IMR-90 (cell line): Measurements from ENCODE around the gene CYSLTR2. TPM values are rescaled to one million over a fixed set of nuclear protein-coding genes. Genes with fewer than 3 reads are reported as not detected.

Source experiments
- ATAC-seq: fragments of 200-7000 bp; cut with Tn5 transposase; 2 replicates; pipeline ENCODE4 v1.9.1; 2020; ENCODE audit warnings: low read depth, mild to moderate bottlenecking, moderate library complexity
- BruUV-seq: library from RNA; stranded (reverse); fragments of 400-500 nt; replicated peaks from 2 replicates; lab custom pipeline; 2021; lab: Mats Ljungman, UMichigan
- CTCF ChIA-PET: fragments of 300-600 bp; formaldehyde crosslinking; extraction: SDS; loops from one replicate; lab custom pipeline; 2021; ENCODE audit warnings: antibody characterized with exemption; lab: Yijun Ruan, JAX
- POLR2A ChIA-PET: fragments of 300-600 bp; sonication (Branson Sonifier 250); formaldehyde crosslinking; loops from one replicate; lab custom pipeline; 2022; ENCODE audit warnings: antibody characterized with exemption; ENCODE audit not compliant: unreplicated experiment; lab: Charles Lee
- DNase-seq: peaks from one replicate; pipeline ENCODE4 v3.0.0; 2013
- H2AFZ ChIP-seq: replicated peaks from 2 replicates; pipeline ENCODE3; 2013; ENCODE audit warnings: low read length, mild to moderate bottlenecking; ENCODE audit not compliant: poor library complexity
- H2AK5ac ChIP-seq: 2 replicates; pipeline ENCODE4 v1.6.1; 2013; ENCODE audit warnings: low read depth, low read length, inconsistent platforms
- H2AK9ac ChIP-seq: replicated peaks from 2 replicates; pipeline ENCODE3; 2013; ENCODE audit warnings: mild to moderate bottlenecking, low read depth, low read length, moderate library complexity; ENCODE audit not compliant: poor library complexity
- H2BK120ac ChIP-seq: 2 replicates; pipeline ENCODE4 v1.6.1; 2013; ENCODE audit warnings: low read depth, low read length, inconsistent platforms
- H2BK15ac ChIP-seq: 3 replicates; pipeline ENCODE4 v1.6.1; 2013; ENCODE audit warnings: low read depth, low read length, inconsistent platforms
- H2BK20ac ChIP-seq: 2 replicates; pipeline ENCODE4 v1.6.1; 2013; ENCODE audit warnings: low read depth, mild to moderate bottlenecking, inconsistent platforms, low read length, moderate library complexity
- H2BK5ac ChIP-seq: 2 replicates; pipeline ENCODE4 v1.6.1; 2013; ENCODE audit warnings: mild to moderate bottlenecking, low read depth, low read length, inconsistent platforms; ENCODE audit not compliant: poor library complexity, severe bottlenecking
- H3K14ac ChIP-seq: replicated peaks from 2 replicates; pipeline ENCODE4 v1.6.1; 2013; ENCODE audit warnings: low read depth, low read length, inconsistent platforms
- H3K18ac ChIP-seq: 2 replicates; pipeline ENCODE4 v1.6.1; 2013; ENCODE audit warnings: low read depth, low read length, control low read depth
- H3K23ac ChIP-seq: 2 replicates; pipeline ENCODE4 v1.6.1; 2013; ENCODE audit warnings: low read depth, low read length, inconsistent platforms
- H3K27ac ChIP-seq: 2 replicates; pipeline ENCODE4 v1.5.1; 2013; ENCODE audit warnings: mild to moderate bottlenecking, control low read depth, low read length; ENCODE audit not compliant: insufficient read depth
- H3K27me3 ChIP-seq: 2 replicates; pipeline ENCODE4 v1.6.1; 2013; ENCODE audit warnings: low read length; ENCODE audit not compliant: control insufficient read depth, insufficient read depth
- H3K36me3 ChIP-seq: 2 replicates; pipeline ENCODE4 v1.6.1; 2013; ENCODE audit warnings: low read length, mixed read lengths; ENCODE audit not compliant: control insufficient read depth, insufficient read depth
- H3K4ac ChIP-seq: 2 replicates; pipeline ENCODE4 v1.6.1; 2013; ENCODE audit warnings: low read depth, low read length, inconsistent platforms
- H3K4me1 ChIP-seq: 2 replicates; pipeline ENCODE4 v1.6.1; 2013; ENCODE audit warnings: low read length, mixed read lengths; ENCODE audit not compliant: control insufficient read depth, insufficient read depth
- H3K4me2 ChIP-seq: 2 replicates; pipeline ENCODE4 v1.6.1; 2013; ENCODE audit warnings: low read depth, mild to moderate bottlenecking, control low read depth, low read length, moderate library complexity
- H3K4me3 ChIP-seq: 2 replicates; pipeline ENCODE4 v1.5.1; 2013; ENCODE audit warnings: low read depth, mild to moderate bottlenecking, control low read depth, low read length, moderate library complexity; ENCODE audit not compliant: insufficient read depth
- H3K56ac ChIP-seq: 2 replicates; pipeline ENCODE4 v1.6.1; 2013; ENCODE audit warnings: low read length, inconsistent platforms; ENCODE audit not compliant: insufficient read depth; ENCODE audit errors: extremely low read depth
- H3K79me1 ChIP-seq, 2 experiments: 2 replicates each; pipeline ENCODE4 v1.6.1; 2013; ENCODE audit warnings: low read length in 2 of 2, inconsistent platforms in 1 of 2, low read depth in 1 of 2
- H3K9ac ChIP-seq: 2 replicates; pipeline ENCODE4 v1.6.1; 2013; ENCODE audit warnings: low read depth, low read length, control low read depth
- H3K9me1 ChIP-seq: 2 replicates; pipeline ENCODE4 v1.6.1; 2013; ENCODE audit warnings: low read length, inconsistent platforms; ENCODE audit not compliant: insufficient read depth
- H3K9me3 ChIP-seq: 2 replicates; pipeline ENCODE4 v1.6.1; 2013; ENCODE audit warnings: low read length; ENCODE audit not compliant: control insufficient read depth, insufficient read depth
- H4K20me1 ChIP-seq: 2 replicates; pipeline ENCODE4 v1.6.1; 2013; ENCODE audit warnings: low read length, inconsistent platforms; ENCODE audit not compliant: insufficient read depth
- H4K5ac ChIP-seq: 2 replicates; pipeline ENCODE4 v1.6.1; 2013; ENCODE audit warnings: mild to moderate bottlenecking, low read depth, low read length, control low read depth
- H4K8ac ChIP-seq, 2 experiments: 2 replicates each; pipeline ENCODE4 v1.6.1; 2013; ENCODE audit warnings: low read depth in 2 of 2, low read length in 2 of 2, control low read depth in 1 of 2, inconsistent platforms in 1 of 2
- H4K91ac ChIP-seq: 2 replicates; pipeline ENCODE4 v1.6.1; 2013; ENCODE audit warnings: low read depth, low read length, inconsistent platforms; ENCODE audit not compliant: insufficient read depth
- BHLHE40 ChIP-seq: fragments of 150-350 bp; IDR thresholded peaks from 2 replicates; pipeline ENCODE4 v1.6.1; 2016; ENCODE audit warnings: mild to moderate bottlenecking, low read depth, low read length
- CEBPB ChIP-seq: IDR thresholded peaks from 2 replicates; pipeline ENCODE4 v1.6.1; 2012; ENCODE audit warnings: low read depth, low read length, improper control_type of control experiment
- CHD1 ChIP-seq: IDR thresholded peaks from 2 replicates; pipeline ENCODE4 v1.6.1; 2012; ENCODE audit warnings: low read depth, low read length, improper control_type of control experiment
- CTCF ChIP-seq: conservative IDR thresholded peaks from 2 replicates; pipeline ENCODE4 v1.5.1; 2012; ENCODE audit warnings: mild to moderate bottlenecking, low read depth, low read length, improper control_type of control experiment
- FOS ChIP-seq: fragments of 150-350 bp; IDR thresholded peaks from 2 replicates; pipeline ENCODE4 v1.6.1; 2016; ENCODE audit warnings: low read depth, low read length
- MAFK ChIP-seq: IDR thresholded peaks from 2 replicates; pipeline ENCODE4 v1.6.1; 2012; ENCODE audit warnings: low read depth, low read length, improper control_type of control experiment
- MAZ ChIP-seq: IDR thresholded peaks from 2 replicates; pipeline ENCODE4 v1.6.1; 2012; ENCODE audit warnings: low read depth, mild to moderate bottlenecking, low read length, improper control_type of control experiment, moderate library complexity, borderline replicate concordance
- MXI1 ChIP-seq: IDR thresholded peaks from 2 replicates; pipeline ENCODE4 v1.6.1; 2012; ENCODE audit warnings: low read depth, mild to moderate bottlenecking, low read length, moderate library complexity, borderline replicate concordance
- NFE2L2 ChIP-seq: fragments of 150-350 bp; IDR thresholded peaks from 2 replicates; pipeline ENCODE4 v1.6.1; 2016; ENCODE audit warnings: low read depth, mild to moderate bottlenecking, low read length
- POLR2A ChIP-seq: IDR thresholded peaks from 2 replicates; pipeline ENCODE4 v1.6.1; 2012; ENCODE audit warnings: mild to moderate bottlenecking, low read depth, low read length
- RAD21 ChIP-seq: IDR thresholded peaks from 2 replicates; pipeline ENCODE4 v1.6.1; 2012; ENCODE audit warnings: low read length, improper control_type of control experiment
- RCOR1 ChIP-seq: IDR thresholded peaks from 2 replicates; pipeline ENCODE4 v1.6.1; 2012; ENCODE audit warnings: mild to moderate bottlenecking, low read length, improper control_type of control experiment; ENCODE audit not compliant: insufficient replicate concordance
- RFX5 ChIP-seq: IDR thresholded peaks from 2 replicates; pipeline ENCODE4 v1.8.0; 2012; ENCODE audit warnings: low read depth, mild to moderate bottlenecking, low read length, moderate library complexity
- SMC3 ChIP-seq: fragments of 150-350 bp; IDR thresholded peaks from 2 replicates; pipeline ENCODE4 v1.6.1; 2016; ENCODE audit warnings: low read depth, mild to moderate bottlenecking, antibody characterized with exemption, low read length, moderate library complexity
- WGBS, 2 experiments: methylation state at CpG; one replicate each; pipeline versions ENCODE4 v1.1.5 to v1.1.7; 2013; ENCODE audit warnings: missing lambda C conversion rate in 2 of 2; ENCODE audit not compliant: insufficient read length in 1 of 2; ENCODE audit errors: extremely low coverage in 2 of 2; 5-methylcytosine and 5-hydroxymethylcytosine counted together
- dilution Hi-C: fragments of 300-500 bp; cut with HindIII; formaldehyde crosslinking; loops from one replicate; pipeline ENCODE4 v1.14.3; 2018; ENCODE audit warnings: low sequenced_read_pairs; ENCODE audit not compliant: unreplicated experiment
- in situ Hi-C: fragments of 300-500 bp; cut with MboI; formaldehyde crosslinking; loops from 3 replicates; pipeline ENCODE4 v1.14.3; 2019; ENCODE audit warnings: low sequenced_read_pairs, inconsistent platforms, mixed read lengths
- intact Hi-C: fragments of 100-400 bp; cut with micrococcal nuclease; formaldehyde crosslinking; loops from 2 replicates; pipeline ENCODE4 v1.10.0; 2022
- polyA plus RNA-seq, 3 experiments: library from polyadenylated mRNA; depleted of rRNA; stranded (reverse); fragments of >200 nt; gene quantifications; 2 replicates each; pipeline ENCODE4 v1.2.3, GENCODE V29; 2012; ENCODE audit warnings: low replicate concordance in 1 of 3
- total RNA-seq: library from RNA; depleted of rRNA; stranded (reverse); fragments of >200 nt; gene quantifications from 2 replicates; pipeline ENCODE4 v1.2.3, GENCODE V29; 2012
- TF ChIP-seq, protein P1 (sequence below): fragments of 150-350 bp; IDR thresholded peaks from 2 replicates; pipeline ENCODE4 v1.6.1; 2016; ENCODE audit warnings: low read depth, mild to moderate bottlenecking, low read length, moderate library complexity, borderline replicate concordance
- TF ChIP-seq, protein P2 (sequence below): fragments of 150-350 bp; IDR thresholded peaks from 2 replicates; pipeline ENCODE4 v1.6.1; 2017; ENCODE audit warnings: mild to moderate bottlenecking, antibody characterized with exemption, low read length, low read depth

The CYSLTR2 gene
- total and polyA plus RNA-seq, 2 of the 4 experiments (the other 2 are of a cell fraction) = not detected

DNA sequence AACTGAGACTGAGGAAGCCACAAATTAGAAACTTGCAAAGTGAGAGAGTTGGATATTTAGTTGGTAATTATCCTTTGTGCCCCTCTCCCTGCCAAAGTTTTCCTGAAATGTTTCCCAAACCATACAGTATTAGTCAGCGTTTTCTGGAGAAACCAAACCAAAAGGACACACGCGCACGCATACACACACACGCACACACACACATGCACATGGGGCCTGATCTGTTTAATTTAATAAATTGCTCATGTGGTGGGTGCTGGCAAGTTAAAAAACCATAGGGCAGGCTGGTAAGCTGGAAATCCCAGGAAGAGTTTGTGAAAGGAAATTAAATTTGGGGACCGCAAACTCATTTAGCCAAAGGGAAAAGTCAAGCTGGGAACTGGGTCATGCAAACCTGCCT, 11.7 kb upstream of the CYSLTR2 start:
- no peaks in the 10 kb centered on the region for H3K4me1 ChIP-seq
- no peak overlapping the region for H3K4me2 ChIP-seq
- H2BK5ac ChIP-seq = no peak overlapping the region
- no peak overlapping the region for H3K14ac ChIP-seq
- H3K36me3 ChIP-seq = no peaks in the 10 kb centered on the region
- dilution Hi-C loops = no loop called here
- H3K4ac ChIP-seq = no peak overlapping the region
- no peak overlapping the region for H3K56ac ChIP-seq
- H3K9ac ChIP-seq = no peak overlapping the region
- H3K79me1 ChIP-seq = no peaks in the 10 kb centered on the region
- no peak overlapping the region for H3K18ac ChIP-seq
- peaks cover 9% of the 10 kb centered on the region for H3K27me3 ChIP-seq
- in situ Hi-C loops = no loop called here
- CTCF ChIA-PET = interaction anchor here (0.6 kb wide), 1 partner anchor 1314 kb away, joined by 3 read pairs; no protein-coding TSS in a partner anchor
- H2BK20ac ChIP-seq = no peak overlapping the region
- POLR2A ChIA-PET = no interaction called here
- no peak overlapping the region for H2AK9ac ChIP-seq
- WGBS, 2 experiments = no CpG with 5 or more reads among the region's 6 CpGs
- H4K8ac ChIP-seq = no peak overlapping the region
- H2BK15ac ChIP-seq = no peak overlapping the region
- TF ChIP-seq MAFK (no peak), CHD1 (no peak), CEBPB (no peak), SMC3 (no peak), POLR2A (no peak), MAZ (no peak), BHLHE40 (no peak), MXI1 (no peak), RCOR1 (no peak), NFE2L2 (no peak), CTCF (no peak), FOS (no peak), RAD21 (no peak), RFX5 (no peak)
- TF ChIP-seq, protein P1, sequence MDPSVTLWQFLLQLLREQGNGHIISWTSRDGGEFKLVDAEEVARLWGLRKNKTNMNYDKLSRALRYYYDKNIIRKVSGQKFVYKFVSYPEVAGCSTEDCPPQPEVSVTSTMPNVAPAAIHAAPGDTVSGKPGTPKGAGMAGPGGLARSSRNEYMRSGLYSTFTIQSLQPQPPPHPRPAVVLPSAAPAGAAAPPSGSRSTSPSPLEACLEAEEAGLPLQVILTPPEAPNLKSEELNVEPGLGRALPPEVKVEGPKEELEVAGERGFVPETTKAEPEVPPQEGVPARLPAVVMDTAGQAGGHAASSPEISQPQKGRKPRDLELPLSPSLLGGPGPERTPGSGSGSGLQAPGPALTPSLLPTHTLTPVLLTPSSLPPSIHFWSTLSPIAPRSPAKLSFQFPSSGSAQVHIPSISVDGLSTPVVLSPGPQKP = no peak
- TF ChIP-seq, protein P2, sequence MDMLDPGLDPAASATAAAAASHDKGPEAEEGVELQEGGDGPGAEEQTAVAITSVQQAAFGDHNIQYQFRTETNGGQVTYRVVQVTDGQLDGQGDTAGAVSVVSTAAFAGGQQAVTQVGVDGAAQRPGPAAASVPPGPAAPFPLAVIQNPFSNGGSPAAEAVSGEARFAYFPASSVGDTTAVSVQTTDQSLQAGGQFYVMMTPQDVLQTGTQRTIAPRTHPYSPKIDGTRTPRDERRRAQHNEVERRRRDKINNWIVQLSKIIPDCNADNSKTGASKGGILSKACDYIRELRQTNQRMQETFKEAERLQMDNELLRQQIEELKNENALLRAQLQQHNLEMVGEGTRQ = no peak
- H2AFZ ChIP-seq = no peak overlapping the region
- H3K27ac ChIP-seq = no peak overlapping the region
- H2BK120ac ChIP-seq = no peak overlapping the region
- intact Hi-C loops = no loop called here
- H3K4me3 ChIP-seq = no peak overlapping the region
- BruUV-seq = no TSS peak
- H4K91ac ChIP-seq = no peak overlapping the region
- DNase-seq (no peak), ATAC-seq (no peak)
- no peak overlapping the region for H4K5ac ChIP-seq
- no peaks in the 10 kb centered on the region for H3K9me3 ChIP-seq
- H2AK5ac ChIP-seq = no peak overlapping the region
- no peak overlapping the region for H3K23ac ChIP-seq
- no peaks in the 10 kb centered on the region for H4K20me1 ChIP-seq
- H3K9me1 ChIP-seq = no peaks in the 10 kb centered on the region
